LHCN-M2 (cell line): ENCODE measurements around the gene SAMD3. TPM values are rescaled to one million over a fixed set of nuclear protein-coding genes. Genes with fewer than 3 reads are reported as not detected.
"Not testable (repeated sequence)": the region's sequence is repeated elsewhere in the genome, so short reads cannot be mapped to it uniquely, and the experiment has no call there.

Experiments
- DNase-seq: peaks from one replicate; pipeline ENCODE4 v3.0.0-alpha.2; 2012; ENCODE audit warnings: low read depth
- total RNA-seq: library from RNA; depleted of rRNA; stranded (reverse); fragments of >200 nt; gene quantifications from 2 replicates; pipeline ENCODE4 v1.2.3, GENCODE V29; 2014

SAMD3 gene
- total RNA-seq, 1 experiment from 2014 or later: not detected

GRCh38 chr6:130136798-130137197, 86.0 kb downstream of the SAMD3 start:
- DNase-seq: no peak

GRCh38 chr6:130134582-130134981, 88.2 kb downstream of the SAMD3 start:
- DNase-seq: no peak

- no peak for DNase-seq
Measured at GRCh38 chr6:130132286-130132701, 90.5 kb downstream of the SAMD3 start.

GRCh38 chr6:130129762-130130246, 92.9 kb downstream of the SAMD3 start:
- no peak for DNase-seq

- DNase-seq: no peak
Measured at GRCh38 chr6:130128326-130128725, 94.4 kb downstream of the SAMD3 start.

GRCh38 chr6:130127195-130127594, 95.6 kb downstream of the SAMD3 start:
- no peak for DNase-seq

- DNase-seq: no peak
Measured at GRCh38 chr6:130122243-130122642, 100.5 kb downstream of the SAMD3 start.

- DNase-seq: no peak
Measured at GRCh38 chr6:130120731-130121130, 102.0 kb downstream of the SAMD3 start.

- DNase-seq: no peak
Measured at GRCh38 chr6:130119211-130119610, 103.5 kb downstream of the SAMD3 start.

GRCh38 chr6:130118236-130118635, 104.5 kb downstream of the SAMD3 start:
- no peak for DNase-seq

- DNase-seq: not testable (repeated sequence)
Measured at GRCh38 chr6:130117187-130117701, 105.5 kb downstream of the SAMD3 start.

GRCh38 chr6:130116273-130116672, 106.5 kb downstream of the SAMD3 start:
- no peak for DNase-seq

- no peak for DNase-seq
Measured at GRCh38 chr6:130115036-130115435, 107.7 kb downstream of the SAMD3 start.

- no peak for DNase-seq
Measured at GRCh38 chr6:130113201-130113710, 109.5 kb downstream of the SAMD3 start.

GRCh38 chr6:130111031-130111430, 111.7 kb downstream of the SAMD3 start:
- no peak for DNase-seq

GRCh38 chr6:130107710-130108109, 115.0 kb downstream of the SAMD3 start:
- DNase-seq: no peak

GRCh38 chr6:130105996-130106704, 116.6 kb downstream of the SAMD3 start:
- no peak for DNase-seq

GRCh38 chr6:130099119-130099518, 123.6 kb downstream of the SAMD3 start:
- DNase-seq: no peak

GRCh38 chr6:130098317-130098716, 124.4 kb downstream of the SAMD3 start:
- DNase-seq: no peak
